ENCODE measurements around the gene LUZP1.

Gene LUZP1

DNA sequence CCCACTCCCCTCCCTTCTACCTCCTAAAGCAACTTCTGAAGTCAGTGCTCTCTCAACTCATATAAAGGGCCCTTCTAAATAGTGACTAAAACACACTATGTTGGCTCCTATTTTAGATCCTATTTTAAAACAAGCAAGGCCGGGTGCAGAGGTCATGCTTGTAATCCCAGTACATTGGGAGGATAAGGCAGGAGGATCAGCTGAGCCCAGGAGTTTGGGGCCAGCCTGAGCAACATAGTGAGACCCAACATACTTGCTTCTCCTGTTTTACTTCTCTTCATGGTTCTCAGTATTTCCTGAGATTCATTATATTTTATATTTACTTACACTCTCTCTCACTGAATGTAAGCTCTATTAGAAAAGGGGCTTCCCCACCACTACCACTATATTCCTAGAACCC is 42.5 kb downstream of the LUZP1 start:
- TF ChIP-seq, protein P1, sequence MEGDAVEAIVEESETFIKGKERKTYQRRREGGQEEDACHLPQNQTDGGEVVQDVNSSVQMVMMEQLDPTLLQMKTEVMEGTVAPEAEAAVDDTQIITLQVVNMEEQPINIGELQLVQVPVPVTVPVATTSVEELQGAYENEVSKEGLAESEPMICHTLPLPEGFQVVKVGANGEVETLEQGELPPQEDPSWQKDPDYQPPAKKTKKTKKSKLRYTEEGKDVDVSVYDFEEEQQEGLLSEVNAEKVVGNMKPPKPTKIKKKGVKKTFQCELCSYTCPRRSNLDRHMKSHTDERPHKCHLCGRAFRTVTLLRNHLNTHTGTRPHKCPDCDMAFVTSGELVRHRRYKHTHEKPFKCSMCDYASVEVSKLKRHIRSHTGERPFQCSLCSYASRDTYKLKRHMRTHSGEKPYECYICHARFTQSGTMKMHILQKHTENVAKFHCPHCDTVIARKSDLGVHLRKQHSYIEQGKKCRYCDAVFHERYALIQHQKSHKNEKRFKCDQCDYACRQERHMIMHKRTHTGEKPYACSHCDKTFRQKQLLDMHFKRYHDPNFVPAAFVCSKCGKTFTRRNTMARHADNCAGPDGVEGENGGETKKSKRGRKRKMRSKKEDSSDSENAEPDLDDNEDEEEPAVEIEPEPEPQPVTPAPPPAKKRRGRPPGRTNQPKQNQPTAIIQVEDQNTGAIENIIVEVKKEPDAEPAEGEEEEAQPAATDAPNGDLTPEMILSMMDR (IDR thresholded peaks at IDR 0.05; ENCODE audit: low read depth, low read length, missing control alignments), result no peak
- no peak for DNase-seq (ENCODE audit: extremely low read depth, low read depth)
- no peak overlapping the region for H3K4me3 ChIP-seq (replicated peaks; ENCODE audit: low read depth, low read length)

DNA sequence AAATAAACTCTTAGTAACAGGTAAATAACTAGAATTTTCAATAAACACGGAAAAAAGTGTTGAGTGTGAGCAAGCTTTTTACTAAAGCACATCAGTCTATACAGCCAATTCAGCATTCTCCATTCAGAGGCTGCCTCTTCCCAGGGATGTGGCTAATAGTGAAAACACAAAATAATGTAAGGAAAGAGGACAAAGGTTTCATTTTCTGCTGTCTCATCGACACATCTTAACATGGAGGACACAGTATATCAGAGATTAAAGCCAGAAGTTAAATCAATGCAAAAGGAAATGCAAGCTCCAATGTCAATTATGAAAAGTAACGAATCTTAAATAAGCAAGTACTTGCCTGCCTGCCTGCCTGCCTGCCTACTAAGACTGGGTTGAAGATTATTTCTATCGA is 43.2 kb downstream of the LUZP1 start:
- TF ChIP-seq, protein P1 (IDR thresholded peaks at IDR 0.05; ENCODE audit: low read depth, low read length, missing control alignments), result no peak
- H3K4me3 ChIP-seq (replicated peaks; ENCODE audit: low read depth, low read length), result no peak overlapping the region
- DNase-seq (ENCODE audit: extremely low read depth, low read depth), result no peak

DNA sequence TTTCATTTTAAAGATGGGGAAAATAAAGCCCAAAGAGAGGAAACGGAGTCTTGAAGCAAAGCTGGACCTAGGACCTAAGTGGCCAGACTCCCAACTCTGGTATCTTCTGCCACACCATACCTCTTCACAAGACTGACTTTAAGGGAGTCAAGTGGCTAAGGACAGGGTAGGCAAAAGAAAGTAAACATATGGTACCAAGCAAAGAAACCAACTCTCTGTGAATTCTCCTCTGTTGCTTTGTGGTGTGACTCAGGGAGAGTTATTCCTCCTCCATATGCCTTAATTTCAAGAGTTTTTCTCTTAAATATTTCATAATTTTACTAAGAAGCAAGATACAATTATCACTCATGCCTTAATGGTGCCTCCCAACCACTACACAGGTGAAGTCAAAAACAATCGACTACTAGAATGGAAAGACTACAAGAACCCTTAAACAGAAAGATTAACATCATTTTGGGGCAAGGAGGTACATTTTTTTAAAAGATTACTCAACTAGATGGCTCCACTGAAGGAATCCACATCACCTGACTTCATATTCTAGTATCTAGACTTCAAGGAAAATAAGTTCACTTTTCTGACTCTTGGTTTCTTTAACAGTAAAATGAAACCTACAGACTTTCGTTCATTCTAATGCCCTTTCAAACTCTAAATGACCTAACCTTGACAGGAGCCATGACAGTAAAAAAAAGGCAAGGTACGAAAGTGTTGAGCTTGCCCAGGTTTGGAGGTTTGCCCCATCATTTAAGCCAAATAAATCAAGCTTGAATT is 44.2 kb downstream of the LUZP1 start:
- TF ChIP-seq, protein P1 (IDR thresholded peaks at IDR 0.05; ENCODE audit: low read depth, low read length, missing control alignments), result no peak
- no peak overlapping the region for H3K4me3 ChIP-seq (replicated peaks; ENCODE audit: low read depth, low read length)
- DNase-seq (ENCODE audit: extremely low read depth, low read depth), result no peak

DNA sequence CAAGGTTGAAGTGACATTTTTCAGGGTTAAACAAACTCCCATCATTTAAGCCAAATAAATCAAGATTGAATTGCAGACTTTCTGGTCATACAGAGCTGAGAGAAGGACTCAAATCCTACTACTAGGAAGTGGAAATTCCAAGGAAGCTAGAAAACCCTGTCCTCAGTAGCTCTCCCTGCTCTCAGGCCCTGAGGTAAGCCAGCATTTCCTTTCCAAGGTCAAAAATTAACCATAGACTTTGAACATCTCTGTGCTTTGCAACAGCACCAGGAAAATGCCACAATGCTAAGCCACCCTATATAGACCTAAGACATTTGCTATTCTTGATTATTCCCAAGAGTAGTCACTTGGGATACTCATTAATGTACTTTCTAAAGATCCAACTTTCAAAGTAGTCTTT is 45.1 kb downstream of the LUZP1 start:
- H3K4me3 ChIP-seq (replicated peaks; ENCODE audit: low read depth, low read length), result no peak overlapping the region
- no peak for DNase-seq (ENCODE audit: extremely low read depth, low read depth)
- TF ChIP-seq, protein P1 (IDR thresholded peaks at IDR 0.05; ENCODE audit: low read depth, low read length, missing control alignments), result no peak

DNA sequence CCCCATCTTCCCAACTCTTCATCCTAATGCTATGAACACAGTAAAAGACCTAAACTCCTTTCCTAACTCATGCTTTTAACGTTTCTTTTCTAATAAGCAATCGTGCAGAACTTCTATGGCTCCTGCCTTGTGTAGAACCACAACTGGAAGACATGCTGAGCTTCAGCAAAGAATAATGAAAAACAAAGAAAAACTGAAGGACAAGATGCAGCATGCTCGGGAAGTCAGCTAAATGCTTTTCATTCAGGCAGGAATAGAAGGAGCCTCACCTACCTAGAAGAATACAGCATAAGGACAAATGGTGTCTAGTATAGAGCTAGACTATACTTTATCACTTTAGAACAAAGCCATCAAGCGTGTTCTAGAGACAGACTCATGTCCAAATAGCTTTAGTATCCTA is 45.9 kb downstream of the LUZP1 start:
- no peak for DNase-seq (ENCODE audit: extremely low read depth, low read depth)
- TF ChIP-seq, protein P1 (IDR thresholded peaks at IDR 0.05; ENCODE audit: low read depth, low read length, missing control alignments), result no peak
- no peak overlapping the region for H3K4me3 ChIP-seq (replicated peaks; ENCODE audit: low read depth, low read length)

DNA sequence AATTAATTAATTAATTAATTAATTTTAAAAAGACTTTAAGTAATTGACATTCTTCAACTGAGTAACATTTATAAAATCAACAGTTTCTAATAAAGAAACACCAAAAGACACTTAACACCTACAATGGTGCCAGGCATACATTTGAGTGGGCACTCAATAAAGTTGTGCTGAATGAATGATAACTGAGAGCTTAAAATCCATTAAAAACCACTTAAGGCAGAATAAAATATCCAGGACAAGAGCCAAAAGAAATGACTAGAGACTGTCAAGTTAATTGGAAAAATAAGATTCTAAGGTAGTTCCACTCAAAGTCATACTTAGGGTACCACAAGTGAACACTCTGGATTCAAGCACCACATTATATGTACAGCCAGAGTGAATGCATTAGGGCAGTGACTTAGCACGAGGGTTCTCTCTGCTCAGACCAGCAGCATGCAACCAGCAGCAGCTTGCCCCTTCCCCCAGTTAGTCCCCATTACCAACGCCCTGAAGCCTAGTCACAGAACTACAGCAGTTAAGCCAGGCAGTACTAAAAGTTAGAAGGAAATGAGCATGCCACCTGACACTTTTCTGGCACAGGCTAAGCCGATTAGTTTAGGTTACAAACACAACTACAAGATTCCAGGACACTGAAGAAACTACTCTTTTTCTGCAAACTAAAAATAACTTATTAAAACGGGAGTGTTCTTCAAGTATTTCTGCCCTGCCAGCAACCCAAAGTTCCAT is 46.5 kb downstream of the LUZP1 start:
- H3K4me3 ChIP-seq (replicated peaks; ENCODE audit: low read depth, low read length), result no peak overlapping the region
- no peak for DNase-seq (ENCODE audit: extremely low read depth, low read depth)
- TF ChIP-seq, protein P1 (IDR thresholded peaks at IDR 0.05; ENCODE audit: low read depth, low read length, missing control alignments), result no peak
